ENCODE data around the gene FUBP1. TPM values are rescaled to one million over a fixed set of nuclear protein-coding genes. Genes with fewer than 3 reads are reported as not detected.

FUBP1 gene
- total RNA-seq, 1 donor from 2014 or later, result 220 TPM

GRCh38 chr1:77994117-77994705 lies 15.3 kb upstream of the FUBP1 start:
- peaks cover 15% of the 10 kb centered on the region for H3K36me3 Mint-ChIP-seq
- no peaks in the 10 kb centered on the region for H3K4me1 Mint-ChIP-seq (ENCODE audit: unreplicated experiment)
- TF ChIP-seq CTCF (conservative IDR thresholded peaks at IDR 0.05), result no peak
- no peak overlapping the region for H3K27ac Mint-ChIP-seq
- DNase-seq (ENCODE audit: extremely low spot score, unreplicated experiment), result no peak
- no peaks in the 10 kb centered on the region for H3K27me3 Mint-ChIP-seq
- H3K4me3 Mint-ChIP-seq, result no peak overlapping the region
- no peaks in the 10 kb centered on the region for H3K9me3 Mint-ChIP-seq

GRCh38 chr1:77991638-77992037 lies 12.8 kb upstream of the FUBP1 start:
- H3K9me3 Mint-ChIP-seq, result no peaks in the 10 kb centered on the region
- no peak for DNase-seq (ENCODE audit: extremely low spot score, unreplicated experiment)
- no peak overlapping the region for H3K4me3 Mint-ChIP-seq
- H3K36me3 Mint-ChIP-seq, result peaks cover 20% of the 10 kb centered on the region
- no peak for TF ChIP-seq CTCF (conservative IDR thresholded peaks at IDR 0.05)
- H3K27ac Mint-ChIP-seq, result no peak overlapping the region
- H3K4me1 Mint-ChIP-seq (ENCODE audit: unreplicated experiment), result no peaks in the 10 kb centered on the region
- H3K27me3 Mint-ChIP-seq, result no peaks in the 10 kb centered on the region

GRCh38 chr1:77990629-77991204 lies 11.8 kb upstream of the FUBP1 start:
- H3K4me3 Mint-ChIP-seq, result no peak overlapping the region
- no peaks in the 10 kb centered on the region for H3K4me1 Mint-ChIP-seq (ENCODE audit: unreplicated experiment)
- no peak overlapping the region for H3K27ac Mint-ChIP-seq
- TF ChIP-seq CTCF (conservative IDR thresholded peaks at IDR 0.05), result no peak
- DNase-seq (ENCODE audit: extremely low spot score, unreplicated experiment), result no peak
- peaks cover 24% of the 10 kb centered on the region for H3K36me3 Mint-ChIP-seq
- no peaks in the 10 kb centered on the region for H3K9me3 Mint-ChIP-seq
- no peaks in the 10 kb centered on the region for H3K27me3 Mint-ChIP-seq

- H3K27ac Mint-ChIP-seq, result no peak overlapping the region
- no peak for DNase-seq (ENCODE audit: extremely low spot score, unreplicated experiment)
- no peaks in the 10 kb centered on the region for H3K9me3 Mint-ChIP-seq
- no peak for TF ChIP-seq CTCF (conservative IDR thresholded peaks at IDR 0.05)
- peaks cover 2% of the 10 kb centered on the region for H3K4me1 Mint-ChIP-seq (ENCODE audit: unreplicated experiment)
- no peaks in the 10 kb centered on the region for H3K27me3 Mint-ChIP-seq
- no peak overlapping the region for H3K4me3 Mint-ChIP-seq
- peaks cover 26% of the 10 kb centered on the region for H3K36me3 Mint-ChIP-seq
Observed at GRCh38 chr1:77989744-77990143, 10.9 kb upstream of the FUBP1 start.

GRCh38 chr1:77987919-77988318 lies 9.0 kb upstream of the FUBP1 start:
- no peak overlapping the region for H3K27ac Mint-ChIP-seq
- TF ChIP-seq CTCF (conservative IDR thresholded peaks at IDR 0.05), result no peak
- H3K27me3 Mint-ChIP-seq, result no peaks in the 10 kb centered on the region
- peaks cover 8% of the 10 kb centered on the region for H3K4me1 Mint-ChIP-seq (ENCODE audit: unreplicated experiment)
- no peak for DNase-seq (ENCODE audit: extremely low spot score, unreplicated experiment)
- H3K4me3 Mint-ChIP-seq, result no peak overlapping the region
- no peaks in the 10 kb centered on the region for H3K9me3 Mint-ChIP-seq
- peaks cover 20% of the 10 kb centered on the region for H3K36me3 Mint-ChIP-seq

Data from type B pancreatic cell (in vitro differentiated cells).